HEK293 (cell line): ENCODE measurements around the gene S100A14.

ENCODE experiments used
- CTCF ChIA-PET: fragments of 350-600 bp; formaldehyde crosslinking; extraction: SDS; loops from one replicate; lab custom pipeline; 2021; ENCODE audit warnings: antibody characterized with exemption; lab: Yijun Ruan, JAX
- POLR2A ChIA-PET: fragments of 300-600 bp; formaldehyde crosslinking; extraction: SDS; loops from one replicate; lab custom pipeline; 2020; ENCODE audit warnings: antibody characterized with exemption, inconsistent platforms; lab: Yijun Ruan, JAX
- H3K27ac ChIP-seq: fragments of 200-500 bp; sonication (Bioruptor generic); 2 replicates; pipeline ENCODE4 v1.5.1; 2014; ENCODE audit warnings: low read depth, low read length, control low read depth, inconsistent platforms; ENCODE audit errors: extremely low read depth
- H3K36me3 ChIP-seq, 2 experiments: fragments of 200-500 bp in 1 of 2; sonication (Bioruptor generic) in 1 of 2; 1 replicate in 1 of 2; 2 replicates in 1 of 2; pipeline ENCODE4 v1.5.1; 2014 to 2017; ENCODE audit warnings: inconsistent platforms in 2 of 2, low read length in 2 of 2; ENCODE audit not compliant: control insufficient read depth in 2 of 2, insufficient read depth in 1 of 2
- H3K4me1 ChIP-seq: fragments of 200-500 bp; sonication (Bioruptor generic); 2 replicates; pipeline ENCODE4 v1.5.1; 2014; ENCODE audit warnings: mild to moderate bottlenecking, low read length, inconsistent platforms; ENCODE audit not compliant: control insufficient read depth, insufficient read depth
- H3K4me3 ChIP-seq: 2 replicates; pipeline ENCODE4 v1.5.1; 2011; ENCODE audit warnings: low read depth, mild to moderate bottlenecking, control low read depth, low read length, moderate library complexity
- H3K9me3 ChIP-seq: fragments of 200-500 bp; sonication (Bioruptor generic); 2 replicates; pipeline ENCODE4 v1.5.1; 2014; ENCODE audit warnings: low read depth, low read length, inconsistent platforms; ENCODE audit not compliant: control insufficient read depth, insufficient read depth
- EGR2 ChIP-seq: fragments of 450-650 bp; formaldehyde crosslinking; IDR thresholded peaks from 2 replicates; pipeline ENCODE4 v1.5.1; 2016; ENCODE audit warnings: low read depth, missing biosample characterization, missing genetic modification characterization
- GLI4 ChIP-seq: fragments of 450-650 bp; formaldehyde crosslinking; IDR thresholded peaks from 2 replicates; pipeline ENCODE4 v1.5.1; 2016; ENCODE audit warnings: missing biosample characterization, missing genetic modification characterization
- GLIS1 ChIP-seq: fragments of 450-650 bp; formaldehyde crosslinking; IDR thresholded peaks from 2 replicates; pipeline ENCODE4 v1.5.1; 2016; ENCODE audit warnings: missing biosample characterization, missing genetic modification characterization
- GLIS2 ChIP-seq: fragments of 450-650 bp; formaldehyde crosslinking; IDR thresholded peaks from 2 replicates; pipeline ENCODE4 v1.5.1; 2016; ENCODE audit warnings: missing biosample characterization, missing genetic modification characterization
- HIC1 ChIP-seq: fragments of 450-650 bp; formaldehyde crosslinking; IDR thresholded peaks from 2 replicates; pipeline ENCODE4 v1.5.1; 2016; ENCODE audit warnings: missing biosample characterization, missing genetic modification characterization
- MEIS1 ChIP-seq: sonication (generic); formaldehyde crosslinking; IDR thresholded peaks from 2 replicates; pipeline ENCODE4 v1.8.1; 2022; ENCODE audit warnings: missing genetic modification reagents, mild to moderate bottlenecking, borderline replicate concordance
- OSR2 ChIP-seq: fragments of 450-650 bp; formaldehyde crosslinking; IDR thresholded peaks from 2 replicates; pipeline ENCODE4 v1.5.1; 2016; ENCODE audit warnings: missing biosample characterization, missing genetic modification characterization
- SCRT1 ChIP-seq: fragments of 450-650 bp; formaldehyde crosslinking; IDR thresholded peaks from 2 replicates; pipeline ENCODE4 v1.5.1; 2016; ENCODE audit warnings: missing biosample characterization, missing genetic modification characterization, borderline replicate concordance
- ZBTB10 ChIP-seq: fragments of 450-650 bp; formaldehyde crosslinking; IDR thresholded peaks from 2 replicates; pipeline ENCODE4 v1.5.1; 2016; ENCODE audit warnings: missing biosample characterization, missing genetic modification characterization
- ZFHX2 ChIP-seq: fragments of 450-650 bp; formaldehyde crosslinking; conservative IDR thresholded peaks from 2 replicates; pipeline ENCODE4 v1.5.1; 2016; ENCODE audit warnings: missing biosample characterization, missing genetic modification characterization
- ZIC2 ChIP-seq: fragments of 450-650 bp; formaldehyde crosslinking; IDR thresholded peaks from 2 replicates; pipeline ENCODE4 v1.5.1; 2016; ENCODE audit warnings: missing biosample characterization, missing genetic modification characterization
- ZNF280C ChIP-seq: fragments of 450-650 bp; formaldehyde crosslinking; IDR thresholded peaks from 2 replicates; pipeline ENCODE4 v1.5.1; 2016; ENCODE audit warnings: missing biosample characterization, missing genetic modification characterization
- ZNF341 ChIP-seq: fragments of 450-650 bp; formaldehyde crosslinking; IDR thresholded peaks from 2 replicates; pipeline ENCODE4; 2016; ENCODE audit warnings: low read depth, missing biosample characterization, missing genetic modification characterization
- ZNF37A ChIP-seq: fragments of 450-650 bp; IDR thresholded peaks from 2 replicates; pipeline ENCODE4 v1.5.1; 2018; ENCODE audit warnings: missing biosample characterization, missing genetic modification characterization
- ZNF398 ChIP-seq: fragments of 450-650 bp; formaldehyde crosslinking; IDR thresholded peaks from 2 replicates; pipeline ENCODE4 v1.5.1; 2017; ENCODE audit warnings: missing biosample characterization, missing genetic modification characterization
- ZNF514 ChIP-seq: fragments of 450-650 bp; formaldehyde crosslinking; IDR thresholded peaks from 2 replicates; pipeline ENCODE4 v1.5.1; 2016; ENCODE audit warnings: missing biosample characterization, missing genetic modification characterization

Gene S100A14

GRCh38 chr1:153628638-153629342, 12.7 kb upstream of the S100A14 start:
- no peak overlapping the region for H3K4me3 ChIP-seq
- H3K27ac ChIP-seq: no peak overlapping the region
- H3K36me3 ChIP-seq: peaks cover 0 to 20% of the 10 kb centered on the region in 2 experiments; a peak in 2 of 3 replicates
- no peaks in the 10 kb centered on the region for H3K9me3 ChIP-seq
- ChIA-PET CTCF (interaction anchor here (0.7 to 7.4 kb wide), 12 partner anchors 10 to 276 kb away, joined by 4 to 54 read pairs (median 17); partner anchors contain the start of genes S100A14 and S100A16), POLR2A (interaction anchor here (1.9 to 2.9 kb wide), 4 partner anchors 16 to 43 kb away, joined by 11 to 24 read pairs (median 16); partner anchors contain the start of genes S100A16 and SNAPIN)
- H3K4me1 ChIP-seq: 0 out of 2 replicates have a peak, but pooled peaks cover 3% of the 10 kb centered on the region
- TF ChIP-seq GLIS1 (peak; percentile 75), GLI4 (tag by site-specific recombination) (no peak), ZFHX2 (tag by site-specific recombination) (peak; percentile 61), SCRT1 (tag by site-specific recombination) (no peak), ZIC2 (tag by site-specific recombination) (peak; percentile 81), EGR2 (tag by site-specific recombination) (peak; percentile 49; the same call in 1 of the 2 replicates), ZNF341 (tag by site-specific recombination) (peak; percentile 43; the same call in 1 of the 2 replicates), ZNF514 (no peak), GLIS2 (tag by site-specific recombination) (peak; percentile 19; the same call in 1 of the 2 replicates), HIC1 (tag by site-specific recombination) (0 out of 2 replicates have a peak, but pooled peaks have one; percentile 38)

- peak within 1 kb of the TSS; percentile 55 for H3K4me3 ChIP-seq
- peak within 1 kb of the TSS; percentile 61 for H3K27ac ChIP-seq
- ChIA-PET CTCF (interaction anchor here (0.5 to 7.4 kb wide), 42 partner anchors 9 to 340 kb away, joined by 3 to 54 read pairs (median 5); partner anchors contain the start of genes CREB3L4, S100A14, S100A16 and S100A2), POLR2A (interaction anchor here (0.6 to 2.9 kb wide), 28 partner anchors 9 to 1455 kb away, joined by 3 to 24 read pairs (median 8); partner anchors contain the start of genes JTB, RPS27, S100A14 and S100A16)
- H3K36me3 ChIP-seq: peaks cover 0 to 23% of the 10 kb centered on the region in 2 experiments; a peak in 2 of 3 replicates
- no peaks in the 10 kb centered on the region for H3K9me3 ChIP-seq
- H3K4me1 ChIP-seq: 0 out of 2 replicates have a peak, but pooled peaks cover 3% of the 10 kb centered on the region
- TF ChIP-seq ZNF280C (no peak), GLI4 (tag by site-specific recombination) (no peak), OSR2 (no peak), MEIS1 (CRISPR knock-in tag) (no peak), GLIS1 (peak; percentile 53; the same call in 1 of the 2 replicates), ZNF398 (tag by site-specific recombination) (0 out of 2 replicates have a peak, but pooled peaks have one; percentile 31), ZNF37A (tag by site-specific recombination) (no peak), ZBTB10 (tag by site-specific recombination) (0 out of 2 replicates have a peak, but pooled peaks have one; percentile 40)
Observed at GRCh38 chr1:153627715-153628626, 11.8 kb upstream of the S100A14 start, which contains the start of gene S100A1. S100A1 (plus strand) TSS chr1:153628434; CDS start chr1:153630522, 2,088 bp downstream.
